Stimulated activated CD4-positive, alpha-beta T cell treated with anti-CD3 and anti-CD28 coated beads, TNF-alpha, amount 100 ng/mL, for 4 hours (primary cell): ENCODE measurements around the gene HECTD4.

Source experiments
- DNase-seq, 3 experiments: peaks; one replicate each; pipeline ENCODE4 v3.0.0-alpha.2; 2020; ENCODE audit warnings: low read depth in 3 of 3

Gene HECTD4

GRCh38 chr12:112321245-112321644 is 61.0 kb downstream of the HECTD4 start:
- no peak for DNase-seq

GRCh38 chr12:112319395-112319794 is 62.8 kb downstream of the HECTD4 start:
- DNase-seq, result no peak

GRCh38 chr12:112317481-112317880 is 64.8 kb downstream of the HECTD4 start:
- no peak for DNase-seq

- no peak for DNase-seq
Measured at GRCh38 chr12:112314981-112315380, 67.2 kb downstream of the HECTD4 start.

- no peak for DNase-seq
Measured at GRCh38 chr12:112309797-112310196, 72.4 kb downstream of the HECTD4 start.

GRCh38 chr12:112308652-112309051 is 73.6 kb downstream of the HECTD4 start:
- no peak for DNase-seq

- DNase-seq, result no peak
Measured at GRCh38 chr12:112308161-112308560, 74.1 kb downstream of the HECTD4 start.

GRCh38 chr12:112307317-112308011 is 74.8 kb downstream of the HECTD4 start:
- no peak for DNase-seq

GRCh38 chr12:112305951-112306350 is 76.3 kb downstream of the HECTD4 start:
- no peak for DNase-seq

- no peak for DNase-seq
Measured at GRCh38 chr12:112304436-112304835, 77.8 kb downstream of the HECTD4 start.

- DNase-seq, result no peak
Measured at GRCh38 chr12:112303799-112304198, 78.4 kb downstream of the HECTD4 start.

GRCh38 chr12:112303004-112303403 is 79.2 kb downstream of the HECTD4 start:
- DNase-seq, result peak in 2 of 3 experiments; percentile 2 to 21

GRCh38 chr12:112299704-112300103 is 82.5 kb downstream of the HECTD4 start:
- DNase-seq, result no peak

GRCh38 chr12:112297188-112297587 is 85.0 kb downstream of the HECTD4 start:
- DNase-seq, result no peak

GRCh38 chr12:112296183-112296582 is 86.0 kb downstream of the HECTD4 start:
- DNase-seq, result no peak

- no peak for DNase-seq
Measured at GRCh38 chr12:112294793-112295192, 87.4 kb downstream of the HECTD4 start.

GRCh38 chr12:112288638-112289037 is 93.6 kb downstream of the HECTD4 start:
- no peak for DNase-seq

GRCh38 chr12:112285600-112286401 is 96.4 kb downstream of the HECTD4 start:
- DNase-seq, result no peak

GRCh38 chr12:112283546-112283945 is 98.7 kb downstream of the HECTD4 start:
- DNase-seq, result no peak

GRCh38 chr12:112282920-112283319 is 99.3 kb downstream of the HECTD4 start:
- DNase-seq, result no peak

GRCh38 chr12:112275836-112276235 is 106.4 kb downstream of the HECTD4 start:
- no peak for DNase-seq

GRCh38 chr12:112275207-112275606 is 107.0 kb downstream of the HECTD4 start:
- no peak for DNase-seq

- DNase-seq, result no peak
Measured at GRCh38 chr12:112270673-112271072, 111.6 kb downstream of the HECTD4 start.
